GM19351 (cell line): ENCODE measurements around the gene WWOX.

Experiments
- ATAC-seq: cut with Tn5 transposase; IDR thresholded peaks from one replicate; pipeline ENCODE4 v1.9.1; 2021; ENCODE audit warnings: mild to moderate bottlenecking, moderate library complexity; ENCODE audit not compliant: unreplicated experiment

WWOX gene

GRCh38 chr16:79136955-79137354 is 1037.5 kb downstream of the WWOX start:
- no peak for ATAC-seq

GRCh38 chr16:79137426-79137939 is 1038.0 kb downstream of the WWOX start:
- no peak for ATAC-seq

- ATAC-seq: no peak
These were observed 1040.3 kb downstream of the WWOX start for GRCh38 chr16:79139799-79140198.

- no peak for ATAC-seq
These were observed 1043.6 kb downstream of the WWOX start for GRCh38 chr16:79143026-79143425.

GRCh38 chr16:79150151-79150550 is 1050.7 kb downstream of the WWOX start:
- ATAC-seq: no peak

GRCh38 chr16:79150632-79151310 is 1051.3 kb downstream of the WWOX start:
- ATAC-seq: no peak

- ATAC-seq: no peak
These were observed 1054.6 kb downstream of the WWOX start for GRCh38 chr16:79154086-79154485.

- ATAC-seq: no peak
These were observed 1056.0 kb downstream of the WWOX start for GRCh38 chr16:79155471-79155870.

- ATAC-seq: no peak
These were observed 1056.5 kb downstream of the WWOX start for GRCh38 chr16:79155904-79156303.

GRCh38 chr16:79156761-79157160 is 1057.3 kb downstream of the WWOX start:
- ATAC-seq: no peak

GRCh38 chr16:79158337-79158736 is 1058.9 kb downstream of the WWOX start:
- ATAC-seq: no peak

GRCh38 chr16:79159261-79160049 is 1060.0 kb downstream of the WWOX start:
- ATAC-seq: no peak

- ATAC-seq: no peak
These were observed 1063.5 kb downstream of the WWOX start for GRCh38 chr16:79162977-79163376.

GRCh38 chr16:79163691-79164387 is 1064.4 kb downstream of the WWOX start:
- no peak for ATAC-seq

GRCh38 chr16:79164388-79164995 is 1065.0 kb downstream of the WWOX start:
- no peak for ATAC-seq

- no peak for ATAC-seq
These were observed 1065.6 kb downstream of the WWOX start for GRCh38 chr16:79165079-79165478.

GRCh38 chr16:79165506-79165905 is 1066.1 kb downstream of the WWOX start:
- ATAC-seq: no peak

GRCh38 chr16:79167893-79168292 is 1068.4 kb downstream of the WWOX start:
- no peak for ATAC-seq

GRCh38 chr16:79168321-79168720 is 1068.9 kb downstream of the WWOX start:
- no peak for ATAC-seq

GRCh38 chr16:79169239-79169638 is 1069.8 kb downstream of the WWOX start:
- no peak for ATAC-seq

- ATAC-seq: no peak
These were observed 1071.2 kb downstream of the WWOX start for GRCh38 chr16:79170555-79171246.
